ENCODE data around the gene CLIP2.
A peak's percentile ranks its signal among the peaks of the same experiment; 100 is the strongest.

The CLIP2 gene

GRCh38 chr7:74258639-74259038 is 30.6 kb upstream of the CLIP2 start:
- no peak for DNase-seq (ENCODE audit: low read depth in 1 of 2, low spot score in 1 of 2)
- TF ChIP-seq JUND (IDR thresholded peaks at IDR 0.05; ENCODE audit: low read depth) = no peak
- in situ Hi-C loops (cut with HindIII; ENCODE audit: low pct_unique_long_range_greater_than_20kb, low sequenced_read_pairs) = no loop called here

GRCh38 chr7:74262639-74263398 is 26.4 kb upstream of the CLIP2 start:
- in situ Hi-C loops (cut with HindIII; ENCODE audit: low pct_unique_long_range_greater_than_20kb, low sequenced_read_pairs) = no loop called here
- DNase-seq (ENCODE audit: low read depth in 1 of 2, low spot score in 1 of 2) = no peak
- TF ChIP-seq JUND (IDR thresholded peaks at IDR 0.05; ENCODE audit: low read depth) = no peak

GRCh38 chr7:74263399-74264120 is 25.6 kb upstream of the CLIP2 start:
- DNase-seq (ENCODE audit: low read depth in 1 of 2, low spot score in 1 of 2) = no peak
- in situ Hi-C loops (cut with HindIII; ENCODE audit: low pct_unique_long_range_greater_than_20kb, low sequenced_read_pairs) = no loop called here
- no peak for TF ChIP-seq JUND (IDR thresholded peaks at IDR 0.05; ENCODE audit: low read depth)

GRCh38 chr7:74266191-74266963 is 22.8 kb upstream of the CLIP2 start:
- in situ Hi-C loops (cut with HindIII; ENCODE audit: low pct_unique_long_range_greater_than_20kb, low sequenced_read_pairs) = no loop called here
- no peak for TF ChIP-seq JUND (IDR thresholded peaks at IDR 0.05; ENCODE audit: low read depth)
- DNase-seq (ENCODE audit: low read depth in 1 of 2, low spot score in 1 of 2) = no peak

- TF ChIP-seq JUND (IDR thresholded peaks at IDR 0.05; ENCODE audit: low read depth) = no peak
- in situ Hi-C loops (cut with HindIII; ENCODE audit: low pct_unique_long_range_greater_than_20kb, low sequenced_read_pairs) = no loop called here
- no peak for DNase-seq (ENCODE audit: low read depth in 1 of 2, low spot score in 1 of 2)
Measured at GRCh38 chr7:74267756-74268565, 21.2 kb upstream of the CLIP2 start.

GRCh38 chr7:74269757-74270277 is 19.4 kb upstream of the CLIP2 start:
- DNase-seq (ENCODE audit: low read depth in 1 of 2, low spot score in 1 of 2) = peak; percentile 89 to 91
- in situ Hi-C loops (cut with HindIII; ENCODE audit: low pct_unique_long_range_greater_than_20kb, low sequenced_read_pairs) = no loop called here
- TF ChIP-seq JUND (IDR thresholded peaks at IDR 0.05; ENCODE audit: low read depth) = no peak

GRCh38 chr7:74271742-74272141 is 17.5 kb upstream of the CLIP2 start:
- DNase-seq (ENCODE audit: low read depth in 1 of 2, low spot score in 1 of 2) = peak in 1 of 2 experiments; percentile 35
- in situ Hi-C loops (cut with HindIII; ENCODE audit: low pct_unique_long_range_greater_than_20kb, low sequenced_read_pairs) = no loop called here
- no peak for TF ChIP-seq JUND (IDR thresholded peaks at IDR 0.05; ENCODE audit: low read depth)

- in situ Hi-C loops (cut with HindIII; ENCODE audit: low pct_unique_long_range_greater_than_20kb, low sequenced_read_pairs) = no loop called here
- no peak for DNase-seq (ENCODE audit: low read depth in 1 of 2, low spot score in 1 of 2)
Measured at GRCh38 chr7:74272305-74273038, 16.7 kb upstream of the CLIP2 start.

GRCh38 chr7:74275401-74275881 is 13.8 kb upstream of the CLIP2 start:
- in situ Hi-C loops (cut with HindIII; ENCODE audit: low pct_unique_long_range_greater_than_20kb, low sequenced_read_pairs) = no loop called here
- DNase-seq (ENCODE audit: low read depth in 1 of 2, low spot score in 1 of 2) = peak in 1 of 2 experiments; percentile 55
- TF ChIP-seq JUND (IDR thresholded peaks at IDR 0.05; ENCODE audit: low read depth) = no peak

More at GRCh38 chr7:74272305-74273038, 16.7 kb upstream of the CLIP2 start:
- no peak for TF ChIP-seq JUND (IDR thresholded peaks at IDR 0.05; ENCODE audit: low read depth)

- in situ Hi-C loops (cut with HindIII; ENCODE audit: low pct_unique_long_range_greater_than_20kb, low sequenced_read_pairs) = no loop called here
- TF ChIP-seq JUND (IDR thresholded peaks at IDR 0.05; ENCODE audit: low read depth) = no peak
- no peak for DNase-seq (ENCODE audit: low read depth in 1 of 2, low spot score in 1 of 2)
Measured at GRCh38 chr7:74277636-74278035, 11.6 kb upstream of the CLIP2 start.

GRCh38 chr7:74280985-74281384 is 8.2 kb upstream of the CLIP2 start:
- DNase-seq (ENCODE audit: low read depth in 1 of 2, low spot score in 1 of 2) = no peak
- TF ChIP-seq JUND (IDR thresholded peaks at IDR 0.05; ENCODE audit: low read depth) = no peak
- in situ Hi-C loops (cut with HindIII; ENCODE audit: low pct_unique_long_range_greater_than_20kb, low sequenced_read_pairs) = no loop called here
